Measurements from ENCODE around the gene RSPRY1. TPM values are rescaled to one million over a fixed set of nuclear protein-coding genes. Genes with fewer than 3 reads are reported as not detected.
"Not testable (repeated sequence)": the region's sequence is repeated elsewhere in the genome, so short reads cannot be mapped to it uniquely, and the experiment has no call there.

The RSPRY1 gene
- total and polyA plus RNA-seq, 2 of the 8 experiments (the other 6 are each of a cell fraction or from before 2014, with no cell fraction given), result 11.5 to 32.5 TPM

DNA sequence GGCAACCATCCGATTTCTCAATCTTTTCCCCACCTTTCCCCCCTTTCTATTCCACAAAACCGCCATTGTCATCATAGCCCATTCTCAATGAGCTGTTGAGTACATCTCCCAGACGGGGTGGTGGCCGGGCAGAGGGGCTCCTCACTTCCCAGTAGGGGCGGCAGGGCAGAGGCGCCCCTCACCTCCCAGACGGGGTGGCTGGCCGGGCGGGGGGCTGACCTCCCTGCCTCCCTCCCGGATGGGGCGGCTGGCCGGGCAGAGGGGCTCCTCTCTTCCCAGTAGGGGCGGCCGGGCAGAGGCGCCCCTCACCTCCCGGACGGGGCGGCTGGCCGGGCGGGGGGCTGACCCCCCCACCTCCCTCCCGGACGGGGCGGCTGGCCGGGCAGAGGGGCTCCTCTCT is 14.2 kb downstream of the RSPRY1 start:
- H2BK12ac ChIP-seq (ENCODE audit: low read depth, low read length); DNase-seq (ENCODE audit: low read depth in 1 of 2, low spot score in 2 of 2); H3K27ac ChIP-seq (ENCODE audit: low read depth, low read length); POLR2A ChIA-PET (ENCODE audit: partially characterized antibody); H3K23me2 ChIP-seq (ENCODE audit: low read depth, low read length); H3K4me3 ChIP-seq (ENCODE audit: extremely low read depth in 1 of 4, insufficient read depth in 2 of 4, low read depth in 3 of 4, low read length in 4 of 4); H3K27me3 ChIP-seq (replicated peaks in 1 of 4; ENCODE audit: control insufficient read depth in 3 of 4, extremely low read depth in 1 of 4, insufficient read depth in 3 of 4, low read length in 3 of 4); H3K14ac ChIP-seq (ENCODE audit: insufficient read length); H2AK5ac ChIP-seq (ENCODE audit: low read depth, low read length); H3K79me1 ChIP-seq (ENCODE audit: low read depth, low read length); H4K20me1 ChIP-seq (replicated peaks in 1 of 2; ENCODE audit: control insufficient read depth in 1 of 2, insufficient read depth in 2 of 2, low read length in 2 of 2); H4K8ac ChIP-seq (ENCODE audit: extremely low read depth, insufficient read depth, low read length); H3K9me3 ChIP-seq (ENCODE audit: insufficient read depth in 2 of 2, low read depth in 1 of 2, low read length in 1 of 2); H3K36me3 ChIP-seq (ENCODE audit: control insufficient read depth in 2 of 4, insufficient read depth in 4 of 4, low read length in 3 of 4); H2AFZ ChIP-seq (ENCODE audit: low read length); H2BK20ac ChIP-seq (ENCODE audit: low read length); H2BK120ac ChIP-seq (replicated peaks; ENCODE audit: low read depth, low read length); CTCF ChIA-PET (ENCODE audit: partially characterized antibody); H2BK5ac ChIP-seq (ENCODE audit: low read depth, low read length); H3K4me1 ChIP-seq (replicated peaks in 1 of 4; ENCODE audit: control insufficient read depth in 3 of 4, insufficient read depth in 4 of 4, low read length in 3 of 4); H4K91ac ChIP-seq (replicated peaks; ENCODE audit: insufficient read length, low read length); H2BK15ac ChIP-seq (ENCODE audit: low read length); H3K4me2 ChIP-seq (ENCODE audit: insufficient read depth in 1 of 2, low read depth in 2 of 2, low read length in 2 of 2); FAIRE-seq; H3K56ac ChIP-seq (replicated peaks; ENCODE audit: insufficient read length, low read depth, low read length); H4K5ac ChIP-seq (ENCODE audit: insufficient read length, low read depth, low read length); H3K4ac ChIP-seq (replicated peaks; ENCODE audit: insufficient read length, low read depth, low read length); H3K9ac ChIP-seq (replicated peaks in 1 of 4; ENCODE audit: extremely low read depth in 1 of 4, low read depth in 3 of 4, low read length in 3 of 4); H3K18ac ChIP-seq (ENCODE audit: extremely low read depth, low read length); H3K23ac ChIP-seq (ENCODE audit: insufficient read length): not testable (repeated sequence)
- H3K79me2 ChIP-seq (ENCODE audit: control insufficient read depth in 1 of 2, insufficient read depth in 2 of 2, low read length in 2 of 2), result peaks cover 0 to 21% of the 10 kb centered on the region in 2 experiments; a peak in 2 of 4 replicates
- 97% methylated on average over 5 of the region's 24 CpGs; no CpG with 5 or more reads in 1 of the 2 experiments for WGBS, 2 experiments (ENCODE audit: extremely low coverage in 1 of 2, insufficient coverage in 1 of 2, insufficient read length in 1 of 2, insufficient replicate concordance in 2 of 2, low coverage in 1 of 2, low lambda C conversion rate in 2 of 2, missing lambda C conversion rate in 1 of 2)

DNA sequence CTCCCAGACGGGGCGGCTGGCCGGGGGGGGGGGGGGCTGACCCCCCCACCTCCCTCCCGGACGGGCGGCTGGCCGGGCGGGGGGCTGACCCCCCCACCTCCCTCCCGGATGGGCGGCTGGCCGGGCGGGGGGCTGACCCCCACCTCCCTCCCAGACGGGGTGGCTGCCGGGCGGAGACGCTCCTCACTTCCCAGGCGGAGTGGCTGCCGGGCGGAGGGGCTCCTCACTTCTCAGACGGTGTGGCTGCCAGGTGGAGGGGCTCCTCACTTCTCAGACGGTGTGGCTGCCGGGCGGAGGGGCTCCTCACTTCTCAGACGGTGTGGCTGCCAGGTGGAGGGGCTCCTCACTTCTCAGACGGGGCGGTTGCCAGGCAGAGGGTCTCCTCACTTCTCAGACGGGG is 14.8 kb downstream of the RSPRY1 start:
- Histone ChIP-seq H3K36me3 (ENCODE audit: control insufficient read depth in 2 of 4, insufficient read depth in 4 of 4, low read length in 3 of 4) (peaks cover 0 to 12% (median 6%) of the 10 kb centered on the region in 4 experiments; a peak in 6 of 8 replicates), H3K79me2 (ENCODE audit: control insufficient read depth in 1 of 2, insufficient read depth in 2 of 2, low read length in 2 of 2) (peaks cover 0 to 19% of the 10 kb centered on the region in 2 experiments; a peak in 1 of 4 replicates)
- H2BK120ac ChIP-seq (replicated peaks; ENCODE audit: low read depth, low read length); H3K27me3 ChIP-seq (replicated peaks in 1 of 4; ENCODE audit: control insufficient read depth in 3 of 4, extremely low read depth in 1 of 4, insufficient read depth in 3 of 4, low read length in 3 of 4); H2BK12ac ChIP-seq (ENCODE audit: low read depth, low read length); H3K56ac ChIP-seq (replicated peaks; ENCODE audit: insufficient read length, low read depth, low read length); DNase-seq (ENCODE audit: low read depth in 1 of 2, low spot score in 2 of 2); H4K8ac ChIP-seq (ENCODE audit: extremely low read depth, insufficient read depth, low read length); H2BK5ac ChIP-seq (ENCODE audit: low read depth, low read length); H2AK5ac ChIP-seq (ENCODE audit: low read depth, low read length); H3K9me3 ChIP-seq (ENCODE audit: insufficient read depth in 2 of 2, low read depth in 1 of 2, low read length in 1 of 2); H3K18ac ChIP-seq (ENCODE audit: extremely low read depth, low read length); H4K5ac ChIP-seq (ENCODE audit: insufficient read length, low read depth, low read length); FAIRE-seq; H2BK20ac ChIP-seq (ENCODE audit: low read length); H4K91ac ChIP-seq (replicated peaks; ENCODE audit: insufficient read length, low read length); H3K4me2 ChIP-seq (ENCODE audit: insufficient read depth in 1 of 2, low read depth in 2 of 2, low read length in 2 of 2); H2BK15ac ChIP-seq (ENCODE audit: low read length); H3K9ac ChIP-seq (replicated peaks in 1 of 4; ENCODE audit: extremely low read depth in 1 of 4, low read depth in 3 of 4, low read length in 3 of 4); H3K23me2 ChIP-seq (ENCODE audit: low read depth, low read length); H4K20me1 ChIP-seq (replicated peaks in 1 of 2; ENCODE audit: control insufficient read depth in 1 of 2, insufficient read depth in 2 of 2, low read length in 2 of 2); POLR2A ChIA-PET (ENCODE audit: partially characterized antibody); H3K4ac ChIP-seq (replicated peaks; ENCODE audit: insufficient read length, low read depth, low read length); H3K4me1 ChIP-seq (replicated peaks in 1 of 4; ENCODE audit: control insufficient read depth in 3 of 4, insufficient read depth in 4 of 4, low read length in 3 of 4); H3K14ac ChIP-seq (ENCODE audit: insufficient read length); H2AFZ ChIP-seq (ENCODE audit: low read length); CTCF ChIA-PET (ENCODE audit: partially characterized antibody); H3K27ac ChIP-seq (ENCODE audit: low read depth, low read length); H3K23ac ChIP-seq (ENCODE audit: insufficient read length); H3K4me3 ChIP-seq (ENCODE audit: extremely low read depth in 1 of 4, insufficient read depth in 2 of 4, low read depth in 3 of 4, low read length in 4 of 4); H3K79me1 ChIP-seq (ENCODE audit: low read depth, low read length): not testable (repeated sequence)
- no CpG with 5 or more reads among the region's 27 CpGs for WGBS, 2 experiments (ENCODE audit: extremely low coverage in 1 of 2, insufficient coverage in 1 of 2, insufficient read length in 1 of 2, insufficient replicate concordance in 2 of 2, low coverage in 1 of 2, low lambda C conversion rate in 2 of 2, missing lambda C conversion rate in 1 of 2)

All from H1 (cell line).